Adipocyte (in vitro differentiated cells): ENCODE data around the gene TRRAP.
"Not testable (repeated sequence)": the region's sequence is repeated elsewhere in the genome, so short reads cannot be mapped to it uniquely, and the experiment has no call there.

Experiments
- DNase-seq: peaks from one replicate; pipeline ENCODE4 v3.0.0-alpha.2; 2015; ENCODE audit warnings: low read depth
- H3K27me3 ChIP-seq: replicated peaks from 2 replicates; pipeline ENCODE4 v1.7.0; 2013; ENCODE audit warnings: mild to moderate bottlenecking, low read length, moderate library complexity; ENCODE audit not compliant: control insufficient read depth, insufficient read depth
- H3K36me3 ChIP-seq: 2 replicates; pipeline ENCODE4 v1.7.0; 2013; ENCODE audit warnings: low read length, mild to moderate bottlenecking, moderate library complexity; ENCODE audit not compliant: control insufficient read depth, insufficient read depth, severe bottlenecking
- H3K4me1 ChIP-seq: 2 replicates; pipeline ENCODE4 v1.7.0; 2013; ENCODE audit warnings: mild to moderate bottlenecking, low read length, moderate library complexity; ENCODE audit not compliant: control insufficient read depth, insufficient read depth
- H3K4me3 ChIP-seq: 2 replicates; pipeline ENCODE4 v1.7.0; 2013; ENCODE audit warnings: mild to moderate bottlenecking, low read length, moderate library complexity
- H3K9ac ChIP-seq: 2 replicates; pipeline ENCODE4 v1.7.0; 2013; ENCODE audit warnings: mild to moderate bottlenecking, low read length, moderate library complexity
- H3K9me3 ChIP-seq: 2 replicates; pipeline ENCODE4 v1.7.0; 2013; ENCODE audit warnings: mild to moderate bottlenecking, low read length, moderate library complexity; ENCODE audit not compliant: control insufficient read depth

Gene TRRAP

DNA sequence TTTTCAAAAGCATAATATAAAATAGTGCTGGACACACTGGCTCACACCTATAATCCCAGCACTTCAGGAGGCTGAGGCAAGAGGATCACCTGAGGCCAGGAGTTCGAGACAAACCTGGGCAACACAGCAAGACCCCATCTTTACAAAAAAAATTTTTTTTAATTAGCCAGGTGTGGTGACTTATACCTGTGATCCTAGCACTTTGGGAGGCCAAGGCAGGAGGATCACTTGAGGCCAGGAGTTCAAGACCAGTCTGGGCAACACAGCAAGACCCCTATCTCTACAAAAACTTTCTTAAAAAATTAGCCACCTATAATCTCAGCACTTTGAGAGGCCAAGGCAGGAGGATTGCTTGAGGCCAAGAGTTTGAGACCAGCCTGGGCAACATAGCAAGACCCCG lies 35.8 kb upstream of the TRRAP start:
- H3K4me1 ChIP-seq: peaks cover 15% of the 10 kb centered on the region
- H3K9me3 ChIP-seq, H3K4me3 ChIP-seq, H3K36me3 ChIP-seq, H3K9ac ChIP-seq, DNase-seq, H3K27me3 ChIP-seq: not testable (repeated sequence)

DNA sequence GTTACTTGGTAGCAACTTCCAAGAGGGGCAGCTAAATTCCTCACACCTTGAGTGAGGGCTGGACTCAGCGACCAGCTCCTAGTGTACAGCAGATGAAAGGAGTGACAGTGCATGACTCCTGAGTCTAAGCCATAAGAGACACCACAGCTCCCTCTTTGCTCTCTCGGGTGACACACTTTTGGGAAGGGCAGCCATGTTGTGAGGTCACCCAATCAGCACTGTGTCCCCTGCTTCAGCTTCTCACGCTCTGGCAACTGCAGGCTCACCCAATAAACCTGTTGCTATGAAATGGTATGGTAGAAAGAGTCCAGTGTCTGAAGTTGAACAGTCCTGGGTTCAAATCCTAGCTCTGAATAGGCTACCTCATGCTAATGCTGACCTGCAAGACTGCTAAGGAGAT lies 29.4 kb upstream of the TRRAP start:
- H3K4me1 ChIP-seq: peaks cover 3% of the 10 kb centered on the region
- H3K9ac ChIP-seq: no peak overlapping the region
- peaks cover 19% of the 10 kb centered on the region for H3K9me3 ChIP-seq
- no peaks in the 10 kb centered on the region for H3K36me3 ChIP-seq
- no peaks in the 10 kb centered on the region for H3K27me3 ChIP-seq
- no peak for DNase-seq
- H3K4me3 ChIP-seq: no peak overlapping the region

DNA sequence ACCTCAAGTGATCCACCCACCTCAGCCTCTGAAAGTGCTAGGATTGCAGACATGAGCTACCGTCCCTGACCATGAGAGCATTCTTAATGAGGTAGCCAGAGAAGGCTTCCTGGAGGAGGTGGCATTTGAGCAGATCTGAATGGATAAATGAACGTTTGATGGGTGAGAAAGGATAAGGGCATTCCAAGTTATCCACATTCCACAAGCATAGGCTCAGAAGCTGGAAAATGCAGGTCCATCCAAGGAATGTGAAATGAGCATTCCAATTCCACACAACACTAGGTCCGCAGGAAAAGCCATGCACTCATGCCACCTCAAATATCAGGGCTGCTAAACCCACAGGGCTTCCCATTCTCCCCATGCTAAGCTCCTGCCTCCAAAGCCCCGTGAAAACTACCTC lies 25.5 kb upstream of the TRRAP start:
- H3K9ac ChIP-seq: no peak overlapping the region
- H3K9me3 ChIP-seq: peaks cover 19% of the 10 kb centered on the region
- DNase-seq: no peak
- H3K4me3 ChIP-seq: no peak overlapping the region
- H3K27me3 ChIP-seq: no peaks in the 10 kb centered on the region
- H3K36me3 ChIP-seq: no peaks in the 10 kb centered on the region
- H3K4me1 ChIP-seq: peaks cover 7% of the 10 kb centered on the region

DNA sequence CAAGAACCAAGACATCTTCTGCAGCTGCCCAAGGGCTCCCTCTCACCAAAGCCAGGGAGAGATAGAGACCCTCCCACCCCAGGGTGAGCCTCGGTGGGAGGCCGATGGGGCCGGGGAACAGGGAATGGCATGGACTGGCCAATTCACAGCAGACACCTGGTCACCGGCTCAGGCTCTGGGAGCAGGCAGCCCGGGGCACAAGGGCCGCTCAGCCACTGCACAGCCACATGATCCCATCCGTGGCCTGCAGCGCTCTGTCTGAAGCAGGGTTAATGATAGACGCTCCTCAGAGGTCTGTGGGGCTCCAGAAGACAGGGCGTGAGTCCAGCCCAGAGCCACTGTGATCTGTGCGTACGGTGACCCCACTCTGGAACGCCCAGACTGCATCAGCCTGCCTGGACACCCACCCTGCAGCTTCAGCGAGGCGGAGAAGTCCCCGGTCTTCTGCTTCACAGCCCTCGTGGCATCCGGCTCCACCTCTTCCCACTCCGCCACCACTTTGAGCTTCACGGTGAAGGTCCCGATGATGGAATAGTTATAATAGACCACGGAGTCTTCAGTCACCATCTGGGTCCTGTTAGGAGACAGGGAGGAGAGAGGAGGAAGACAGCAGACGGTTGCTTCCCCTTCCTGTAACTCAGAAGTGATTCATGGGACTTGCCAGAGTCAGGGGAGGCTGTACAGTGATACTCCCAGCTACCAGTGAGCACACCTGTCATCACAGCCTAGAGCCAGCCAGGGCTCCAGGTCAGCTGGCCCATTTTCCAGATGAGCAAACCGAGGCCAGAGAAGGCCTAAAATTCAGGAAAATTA lies 22.5 kb upstream of the TRRAP start:
- Histone ChIP-seq H3K4me3 (no peak overlapping the region), H3K36me3 (no peaks in the 10 kb centered on the region), H3K9ac (no peak overlapping the region), H3K9me3 (no peaks in the 10 kb centered on the region), H3K27me3 (peaks cover 5% of the 10 kb centered on the region), H3K4me1 (peaks cover 7% of the 10 kb centered on the region)
- no peak for DNase-seq

DNA sequence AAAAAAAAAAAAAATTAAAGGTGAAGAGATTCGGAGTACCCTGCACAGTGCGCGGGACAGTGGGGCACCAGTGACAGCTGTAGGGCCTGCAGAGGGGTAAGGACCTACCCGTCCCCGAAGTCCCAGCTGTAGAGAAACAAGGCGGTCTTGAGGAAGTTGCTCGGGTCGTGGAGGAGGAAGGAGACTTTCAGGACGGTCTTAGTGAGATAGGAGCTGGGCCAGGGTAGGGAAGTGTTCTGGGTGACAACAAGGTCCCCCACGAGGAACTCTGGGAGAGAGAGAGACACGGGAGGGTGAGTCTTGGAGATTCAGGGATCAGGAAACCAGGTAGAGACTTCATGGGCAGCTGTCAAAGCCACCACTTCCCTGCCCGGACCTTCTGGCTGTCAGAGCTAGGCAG lies 18.3 kb upstream of the TRRAP start:
- DNase-seq: no peak
- Histone ChIP-seq H3K9ac (no peak overlapping the region), H3K4me1 (peaks cover 4% of the 10 kb centered on the region), H3K27me3 (peaks cover 8% of the 10 kb centered on the region), H3K36me3 (no peaks in the 10 kb centered on the region), H3K4me3 (no peak overlapping the region), H3K9me3 (no peaks in the 10 kb centered on the region)

DNA sequence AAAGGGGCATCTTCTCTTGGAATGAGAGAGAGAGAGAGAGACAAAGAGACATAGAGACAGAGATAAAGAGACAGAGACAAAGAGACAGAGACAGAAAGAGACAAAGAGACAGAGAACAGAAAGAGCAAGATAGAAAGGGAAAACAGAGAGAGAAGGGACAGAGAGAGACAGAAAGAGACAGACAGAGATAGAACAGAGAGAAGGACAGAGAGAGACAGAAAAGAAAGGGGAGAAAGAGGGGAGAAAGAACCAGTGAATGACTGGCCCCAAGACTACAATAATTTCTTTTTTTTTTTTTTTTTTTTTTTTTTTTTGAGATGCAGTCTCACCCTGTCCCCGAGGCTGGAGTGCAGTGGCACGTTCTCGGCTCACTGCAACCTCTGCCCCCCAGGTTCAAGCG lies 16.1 kb upstream of the TRRAP start:
- Histone ChIP-seq H3K27me3 (peaks cover 11% of the 10 kb centered on the region), H3K9me3 (no peaks in the 10 kb centered on the region), H3K4me1 (peaks cover 11% of the 10 kb centered on the region), H3K9ac (no peak overlapping the region), H3K4me3 (no peak overlapping the region), H3K36me3 (no peaks in the 10 kb centered on the region)
- no peak for DNase-seq

DNA sequence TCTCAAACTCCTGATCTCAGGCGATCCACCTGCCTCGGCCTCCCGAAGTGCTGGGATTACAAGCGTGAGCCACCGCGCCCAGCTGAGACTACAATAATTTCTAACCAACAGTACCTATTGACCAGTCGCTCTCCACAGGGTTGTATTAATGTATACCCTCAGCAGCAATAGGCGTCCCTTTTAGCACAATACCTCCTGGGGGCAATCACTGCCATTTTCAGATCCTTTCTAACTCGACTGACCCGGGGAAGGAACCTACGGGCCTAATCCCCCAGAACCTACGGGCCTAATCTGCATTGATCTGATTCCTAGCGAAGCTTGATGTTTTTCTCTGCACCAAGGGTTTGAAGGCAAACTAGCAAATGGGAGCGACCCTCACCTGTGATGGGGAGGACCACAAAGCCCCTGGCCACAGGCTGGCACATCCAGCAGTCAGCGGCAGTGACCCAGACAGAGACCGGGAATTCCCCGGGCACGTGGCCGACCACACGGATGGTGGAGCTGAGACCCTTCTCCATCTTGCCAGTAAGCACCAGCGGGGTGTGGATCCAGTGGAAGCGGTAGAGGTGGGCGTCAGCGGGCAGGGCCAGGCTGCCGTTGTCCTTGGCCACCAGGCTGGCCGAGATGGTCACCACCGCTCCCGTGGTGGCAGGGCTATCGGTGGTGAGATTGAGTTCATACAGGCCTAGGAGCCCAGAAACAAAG lies 15.5 kb upstream of the TRRAP start:
- Histone ChIP-seq H3K9me3 (no peaks in the 10 kb centered on the region), H3K27me3 (peaks cover 11% of the 10 kb centered on the region), H3K4me3 (no peak overlapping the region), H3K36me3 (no peaks in the 10 kb centered on the region), H3K4me1 (peaks cover 11% of the 10 kb centered on the region), H3K9ac (no peak overlapping the region)
- no peak for DNase-seq

DNA sequence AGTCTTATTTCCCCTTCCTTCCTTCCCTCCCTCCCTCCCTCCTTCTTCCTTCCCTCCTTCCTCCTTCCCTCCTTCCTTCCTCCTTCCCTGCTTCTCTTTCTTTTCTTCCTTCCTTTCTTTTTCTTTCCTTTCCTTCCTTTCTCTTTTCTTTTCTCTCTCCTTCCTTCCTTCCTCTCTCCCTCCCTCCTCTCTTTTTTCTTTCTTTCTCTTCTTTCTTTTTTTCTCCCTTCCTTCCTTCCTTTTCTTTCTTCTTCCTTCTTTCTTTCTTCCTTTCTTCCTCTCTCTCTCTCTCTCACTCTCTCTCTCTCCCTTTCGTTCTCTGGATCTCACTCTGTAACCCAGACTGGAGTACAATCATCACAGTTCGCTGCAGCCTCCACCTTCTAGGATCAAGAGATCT lies 14.7 kb upstream of the TRRAP start:
- no peaks in the 10 kb centered on the region for H3K9me3 ChIP-seq
- DNase-seq: no peak
- H3K36me3 ChIP-seq: no peaks in the 10 kb centered on the region
- peaks cover 11% of the 10 kb centered on the region for H3K4me1 ChIP-seq
- H3K27me3 ChIP-seq: peaks cover 11% of the 10 kb centered on the region
- no peak overlapping the region for H3K9ac ChIP-seq
- H3K4me3 ChIP-seq: no peak overlapping the region

DNA sequence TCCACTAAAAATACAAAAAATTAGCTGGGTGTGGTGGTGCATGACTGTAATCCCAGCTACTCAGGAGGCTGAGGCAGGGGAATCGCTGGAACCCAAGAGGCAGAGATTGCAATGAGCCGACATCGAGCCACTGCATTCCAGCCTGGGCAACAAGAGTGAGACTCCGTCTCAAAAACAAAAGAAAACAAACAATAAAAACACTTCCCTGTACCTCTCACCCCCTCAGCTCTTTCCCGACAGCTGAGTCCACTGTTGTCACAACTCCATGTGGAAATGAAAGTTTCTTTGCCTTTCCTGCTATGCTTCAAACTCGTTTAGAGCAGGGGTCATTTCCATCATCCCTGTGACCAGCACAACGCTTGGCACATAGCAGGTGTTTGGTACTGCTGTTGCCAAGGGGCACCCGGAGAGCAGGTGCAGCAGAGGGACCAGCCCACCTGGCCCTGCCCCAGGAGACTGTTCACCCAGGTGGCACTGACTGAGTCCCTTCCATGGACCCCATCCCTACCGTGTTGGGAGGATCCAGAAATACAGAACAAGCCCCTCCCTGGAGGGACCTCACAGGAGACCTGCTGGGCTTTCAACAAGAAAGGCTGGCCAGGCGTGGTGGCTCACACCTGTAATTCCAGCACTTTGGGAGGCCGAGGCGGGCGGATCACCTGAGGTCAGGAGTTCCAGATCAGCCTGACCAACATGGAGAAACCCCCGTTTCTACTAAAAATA lies 13.4 kb upstream of the TRRAP start:
- Histone ChIP-seq H3K36me3 (no peaks in the 10 kb centered on the region), H3K27me3 (peaks cover 11% of the 10 kb centered on the region)
- DNase-seq: peak; percentile 50

DNA sequence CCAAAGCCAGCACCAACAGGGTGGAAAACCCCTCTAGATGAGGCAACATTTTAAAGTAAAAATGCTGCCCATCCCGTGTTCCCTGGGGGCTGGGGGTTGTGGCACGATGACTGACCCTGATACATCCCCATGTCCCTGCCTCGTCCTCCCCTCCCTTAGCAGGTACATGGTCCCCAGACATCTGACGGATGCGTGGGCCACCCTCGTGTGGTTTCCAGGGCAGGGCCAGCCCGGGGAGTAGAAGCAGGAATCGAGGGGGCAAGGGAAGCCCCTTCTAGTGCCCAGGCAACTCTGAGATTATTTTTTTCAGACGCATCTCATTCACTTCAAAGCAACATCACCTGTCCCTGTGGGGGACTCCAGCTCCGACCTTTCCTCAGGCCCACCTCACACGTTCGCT lies 12.0 kb upstream of the TRRAP start:
- no peaks in the 10 kb centered on the region for H3K36me3 ChIP-seq
- no peak for DNase-seq
- no peaks in the 10 kb centered on the region for H3K9me3 ChIP-seq
- H3K27me3 ChIP-seq: peaks cover 12% of the 10 kb centered on the region
- no peak overlapping the region for H3K9ac ChIP-seq
- H3K4me1 ChIP-seq: peaks cover 11% of the 10 kb centered on the region
- no peak overlapping the region for H3K4me3 ChIP-seq

More for the DNA sequence above, 13.4 kb upstream of the TRRAP start:
- Histone ChIP-seq H3K9ac (no peak overlapping the region), H3K4me3 (peak overlapping the region; percentile 43), H3K9me3 (no peaks in the 10 kb centered on the region), H3K4me1 (peaks cover 11% of the 10 kb centered on the region)

DNA sequence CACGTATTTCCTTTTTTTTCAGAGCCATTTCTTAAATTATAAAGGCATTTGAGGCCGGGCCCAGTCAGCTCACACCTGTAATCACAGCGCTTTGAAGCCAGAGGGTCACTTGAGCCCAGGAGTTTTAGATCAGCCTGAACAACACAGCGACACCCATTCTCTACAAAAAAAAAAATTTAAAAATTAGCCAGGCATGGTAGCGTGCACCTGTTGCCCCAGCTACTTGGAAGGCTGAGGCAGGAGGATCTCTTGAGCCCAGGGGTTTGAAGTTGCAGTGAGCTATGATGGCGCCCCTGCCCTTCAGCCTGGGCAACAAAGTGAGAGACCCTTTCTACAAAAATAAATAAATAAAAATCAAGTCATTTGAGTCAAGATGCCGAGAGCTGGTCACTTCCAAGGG lies 11.6 kb upstream of the TRRAP start:
- no peak for DNase-seq
- Histone ChIP-seq H3K4me1 (peaks cover 11% of the 10 kb centered on the region), H3K9me3 (no peaks in the 10 kb centered on the region), H3K36me3 (no peaks in the 10 kb centered on the region), H3K9ac (no peak overlapping the region), H3K27me3 (peaks cover 12% of the 10 kb centered on the region), H3K4me3 (no peak overlapping the region)
